SH-SY5Y (cell line): Measurements from ENCODE around the gene TSPEAR.

Experiments used
- GATA2 ChIP-seq: IDR thresholded peaks from 2 replicates; pipeline ENCODE4 v1.6.1; 2011; ENCODE audit warnings: mild to moderate bottlenecking, low read depth, low read length
- GATA3 ChIP-seq: IDR thresholded peaks from 2 replicates; pipeline ENCODE4 v1.6.1; 2011; ENCODE audit warnings: low read depth, mild to moderate bottlenecking, low read length, moderate library complexity

The TSPEAR gene

GRCh38 chr21:44521928-44522752, 189.2 kb downstream of the TSPEAR start:
- TF ChIP-seq GATA2 (no peak), GATA3 (no peak)

GRCh38 chr21:44521301-44521927, 190.0 kb downstream of the TSPEAR start:
- no peak for TF ChIP-seq GATA3
- no peak for TF ChIP-seq GATA2

GRCh38 chr21:44520326-44521300, 190.8 kb downstream of the TSPEAR start:
- no peak for TF ChIP-seq GATA3
- TF ChIP-seq GATA2, result no peak

- TF ChIP-seq GATA2, result no peak
- no peak for TF ChIP-seq GATA3
Observed at GRCh38 chr21:44519346-44520325, 191.7 kb downstream of the TSPEAR start.

GRCh38 chr21:44518686-44519085, 192.7 kb downstream of the TSPEAR start:
- TF ChIP-seq GATA3 (no peak), GATA2 (no peak)

GRCh38 chr21:44517175-44517899, 194.0 kb downstream of the TSPEAR start:
- TF ChIP-seq GATA3 (no peak), GATA2 (no peak)

GRCh38 chr21:44516828-44517174, 194.6 kb downstream of the TSPEAR start:
- no peak for TF ChIP-seq GATA2

GRCh38 chr21:44516342-44516741, 195.0 kb downstream of the TSPEAR start:
- no peak for TF ChIP-seq GATA2
- no peak for TF ChIP-seq GATA3

GRCh38 chr21:44515359-44516165, 195.8 kb downstream of the TSPEAR start:
- no peak for TF ChIP-seq GATA3
- TF ChIP-seq GATA2, result no peak

- TF ChIP-seq GATA3 (no peak), GATA2 (no peak)
Observed at GRCh38 chr21:44514746-44515358, 196.5 kb downstream of the TSPEAR start.

GRCh38 chr21:44514218-44514520, 197.2 kb downstream of the TSPEAR start:
- TF ChIP-seq GATA2, result no peak
- no peak for TF ChIP-seq GATA3
